ENCODE data around the gene SMARCD2.
A peak's percentile ranks its signal among the peaks of the same experiment; 100 is the strongest.
"Not testable (repeated sequence)": the region's sequence is repeated elsewhere in the genome, so short reads cannot be mapped to it uniquely, and the experiment has no call there.

The SMARCD2 gene

DNA sequence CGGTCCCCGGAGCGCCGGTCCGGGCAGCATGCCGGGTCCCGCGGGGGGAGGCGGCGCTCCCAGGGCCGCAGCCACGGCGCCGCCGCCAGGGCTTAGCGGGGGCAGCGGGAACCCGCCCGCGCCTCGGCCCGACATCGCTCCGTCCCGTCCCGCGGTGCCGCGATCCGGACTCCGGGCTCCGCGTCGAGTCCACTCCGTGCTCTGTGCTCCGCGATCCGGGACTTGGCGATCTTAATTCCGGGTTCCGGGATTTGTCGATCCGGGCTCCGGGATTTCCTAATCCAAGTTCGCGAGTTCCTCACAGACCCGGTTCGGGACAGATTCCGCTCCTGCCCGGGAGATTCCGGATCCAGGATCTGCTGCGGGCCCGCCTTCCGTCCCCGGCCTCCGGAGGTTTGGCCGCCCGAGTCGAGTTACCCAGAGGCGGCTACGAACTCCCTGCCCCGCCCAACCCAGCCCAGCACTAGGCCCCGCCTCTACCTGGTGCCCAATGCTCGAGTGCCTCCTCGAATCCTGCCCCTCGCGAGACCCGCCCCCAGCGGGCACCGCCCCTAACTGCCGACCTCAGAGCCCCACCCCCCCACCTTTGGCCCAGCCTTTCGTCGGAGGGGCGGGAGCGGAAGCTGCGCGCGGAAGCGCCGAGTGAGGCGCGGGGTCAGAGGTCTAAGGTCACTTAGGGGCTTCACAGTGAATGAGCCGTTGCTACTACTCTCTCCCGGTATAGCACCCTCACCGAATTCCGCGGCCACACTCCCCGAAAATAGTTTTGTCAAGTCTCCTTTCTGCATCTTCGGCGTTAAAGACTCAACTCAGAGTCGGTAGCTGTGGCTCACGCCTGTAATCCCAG lies at the start of gene SMARCD2:
SMARCD2 (minus strand) TSS at position 146 of the 847 bp plus-strand sequence; CDS start at position 135, 11 bp downstream.
- no peaks in the 10 kb centered on the region for H3K27me3 Mint-ChIP-seq
- H3K9me3 Mint-ChIP-seq: no peaks in the 10 kb centered on the region
- peak; percentile 97 for DNase-seq
- peak within 1 kb of the TSS; percentile 96 to 97 for H3K4me3 Mint-ChIP-seq
- peaks cover 26 to 54% of the 10 kb centered on the region in 2 donors for H3K4me1 Mint-ChIP-seq
- H3K36me3 Mint-ChIP-seq: peaks cover 5 to 10% of the 10 kb centered on the region in 2 donors
- H3K27ac Mint-ChIP-seq: peak within 1 kb of the TSS; percentile 98
- ATAC-seq (replicated peaks): peak; percentile 85 to 89

DNA sequence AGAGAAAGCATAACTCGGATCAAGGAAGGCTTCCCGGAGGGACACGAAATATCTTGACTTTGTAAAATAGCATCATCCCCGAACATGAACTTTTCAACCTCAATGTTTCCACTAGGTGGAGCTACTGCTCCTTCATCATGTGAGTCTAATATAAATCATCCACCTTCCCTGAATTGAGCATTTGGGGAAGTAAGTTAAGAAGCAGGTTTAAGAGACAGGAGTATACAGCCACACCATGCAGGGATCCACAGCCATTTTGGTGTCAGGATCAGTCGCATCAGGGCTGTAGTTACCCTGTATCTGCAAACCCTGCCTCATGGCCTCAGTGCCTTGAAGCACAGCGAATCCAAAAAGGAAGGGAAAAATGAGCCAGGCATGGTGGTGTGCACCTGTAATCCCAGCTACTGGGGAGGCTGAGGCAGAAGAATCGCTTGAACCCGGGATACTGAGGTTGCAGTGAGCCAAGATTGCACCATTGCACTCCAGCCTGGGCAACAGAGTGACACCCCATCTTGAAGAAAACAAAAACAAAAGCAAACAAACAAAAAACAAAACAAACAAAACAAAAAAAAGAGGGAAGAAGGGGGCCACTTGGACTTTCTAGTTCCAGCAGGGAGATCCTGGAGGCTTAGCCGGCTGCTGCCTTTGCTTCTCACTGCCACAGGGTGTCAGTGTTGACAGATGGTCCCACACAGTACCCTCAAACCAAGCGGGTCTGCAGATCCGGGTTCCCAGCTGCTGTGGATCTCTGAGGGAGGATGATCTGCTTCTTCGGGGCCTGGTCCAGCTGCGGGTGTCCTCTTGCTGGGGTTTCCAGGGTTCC lies 46.8 kb upstream of the SMARCD2 start:
- not testable (repeated sequence) for H3K36me3 Mint-ChIP-seq, DNase-seq, H3K9me3 Mint-ChIP-seq, H3K27me3 Mint-ChIP-seq, H3K4me3 Mint-ChIP-seq
- H3K27ac Mint-ChIP-seq: peak overlapping the region; percentile 22
- ATAC-seq (replicated peaks): peak; percentile 86 to 87
- peaks cover 9 to 21% of the 10 kb centered on the region in 2 donors for H3K4me1 Mint-ChIP-seq

- H3K9me3 Mint-ChIP-seq; ATAC-seq (replicated peaks); H3K27ac Mint-ChIP-seq; H3K4me3 Mint-ChIP-seq; DNase-seq; H3K36me3 Mint-ChIP-seq: not testable (repeated sequence)
- Mint-ChIP-seq H3K4me1 (peaks cover 13 to 30% of the 10 kb centered on the region in 2 donors), H3K27me3 (peaks cover 5 to 12% of the 10 kb centered on the region in 2 donors)
Measured at GRCh38 chr17:63885119-63885518, 42.6 kb upstream of the SMARCD2 start.

- not testable (repeated sequence) for H3K36me3 Mint-ChIP-seq; DNase-seq; H3K27ac Mint-ChIP-seq; H3K9me3 Mint-ChIP-seq; ATAC-seq (replicated peaks); H3K4me3 Mint-ChIP-seq
- H3K27me3 Mint-ChIP-seq: peaks cover 5 to 12% of the 10 kb centered on the region in 2 donors
- peaks cover 11 to 25% of the 10 kb centered on the region in 2 donors for H3K4me1 Mint-ChIP-seq
Measured at GRCh38 chr17:63882626-63883126, 40.2 kb upstream of the SMARCD2 start.

DNA sequence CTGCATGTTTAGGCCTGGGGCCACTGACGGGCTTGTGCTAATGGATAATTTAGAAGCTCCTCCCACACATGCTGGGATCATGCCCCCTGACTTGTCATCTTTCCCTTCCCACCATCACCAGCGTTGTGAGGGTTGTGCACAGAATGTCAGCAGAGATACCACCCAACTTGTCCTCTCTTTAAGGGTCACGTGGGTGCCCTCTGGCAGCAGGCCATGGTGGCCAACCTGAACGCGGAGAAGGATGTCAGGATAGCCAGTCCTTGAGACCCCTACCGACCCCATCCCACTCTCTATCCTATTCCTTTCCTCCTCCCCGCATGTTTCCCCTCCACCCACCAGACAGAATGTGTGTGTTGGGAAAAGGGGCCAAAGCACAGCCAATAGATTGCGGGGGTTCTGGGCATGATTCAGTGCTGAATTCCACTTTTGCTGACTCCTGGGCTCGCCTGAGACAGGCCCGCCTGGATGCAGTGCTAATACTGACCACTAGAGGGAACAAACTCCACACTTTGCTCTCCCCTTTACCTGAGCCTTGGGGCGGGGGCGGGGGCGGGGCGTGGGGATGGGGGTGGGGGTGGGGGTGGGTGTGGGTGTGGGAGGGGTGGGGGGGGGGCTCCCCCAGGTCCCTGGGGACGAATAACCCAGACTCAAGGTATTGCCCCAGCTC lies 39.6 kb upstream of the SMARCD2 start, which contains the start of gene GH2:
GH2 (minus strand) TSS at position 10 of the 667 bp plus-strand sequence. CDS start 143 bp downstream, outside the sequence.
- Mint-ChIP-seq H3K36me3 (peaks cover 0 to 2% of the 10 kb centered on the region in 2 donors), H3K9me3 (no peaks in the 10 kb centered on the region), H3K4me1 (peaks cover 11 to 25% of the 10 kb centered on the region in 2 donors), H3K4me3 (no peak within 1 kb of the TSS), H3K27me3 (peaks cover 5 to 12% of the 10 kb centered on the region in 2 donors), H3K27ac (no peak within 1 kb of the TSS)
- DNase-seq: peak; percentile 52
- ATAC-seq (replicated peaks): peak; percentile 82 to 87

DNA sequence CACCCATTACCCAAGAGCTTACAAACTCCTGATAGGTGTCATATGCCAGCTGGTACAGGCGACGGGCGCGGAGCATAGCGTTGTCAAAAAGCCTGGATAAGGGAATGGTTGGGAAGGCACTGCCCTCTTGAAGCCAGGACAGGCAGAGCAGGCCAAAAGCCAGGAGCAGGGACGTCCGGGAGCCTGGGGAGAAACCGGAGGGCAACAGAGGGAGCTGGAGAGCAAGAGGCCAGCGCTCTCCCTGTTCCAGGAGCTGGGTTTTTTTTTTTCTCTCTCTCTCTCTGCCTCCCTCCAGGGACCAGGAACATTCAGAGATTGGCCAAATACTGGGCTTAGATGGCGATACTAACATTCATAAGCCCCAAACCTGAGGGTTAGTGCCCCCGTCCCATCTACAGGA lies 38.9 kb upstream of the SMARCD2 start:
- H3K27ac Mint-ChIP-seq; H3K9me3 Mint-ChIP-seq; H3K4me3 Mint-ChIP-seq; H3K36me3 Mint-ChIP-seq; ATAC-seq (replicated peaks); DNase-seq: not testable (repeated sequence)
- Mint-ChIP-seq H3K4me1 (peaks cover 11 to 25% of the 10 kb centered on the region in 2 donors), H3K27me3 (peaks cover 5 to 12% of the 10 kb centered on the region in 2 donors)

GRCh38 chr17:63880706-63881105 lies 38.2 kb upstream of the SMARCD2 start:
- ATAC-seq (replicated peaks) (no peak), DNase-seq (no peak)
- Mint-ChIP-seq H3K36me3 (peaks cover 0 to 2% of the 10 kb centered on the region in 2 donors), H3K27ac (no peak overlapping the region), H3K4me3 (no peak overlapping the region), H3K27me3 (peaks cover 5 to 13% of the 10 kb centered on the region in 2 donors), H3K4me1 (peaks cover 11 to 25% of the 10 kb centered on the region in 2 donors), H3K9me3 (no peaks in the 10 kb centered on the region)

DNA sequence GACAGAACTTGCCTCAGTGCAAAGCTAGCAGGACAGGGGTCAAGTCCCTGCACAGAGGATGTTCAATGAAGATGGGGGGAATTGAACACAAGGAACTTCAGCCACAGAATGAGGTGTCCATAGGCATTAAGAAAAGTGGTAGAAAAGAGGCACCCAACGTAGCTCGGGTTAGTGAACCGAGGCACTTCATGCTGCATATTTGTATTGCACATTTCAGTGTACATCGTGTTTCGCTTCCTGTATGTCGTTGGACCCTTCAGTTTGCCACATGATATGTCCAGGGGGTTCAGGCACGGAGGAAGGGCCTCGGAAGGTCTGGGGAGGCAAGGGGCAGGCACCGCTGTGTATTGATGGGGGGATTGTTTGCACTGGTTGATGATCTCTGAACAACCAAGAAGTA lies 35.9 kb upstream of the SMARCD2 start:
- not testable (repeated sequence) for H3K9me3 Mint-ChIP-seq
- peaks cover 11% of the 10 kb centered on the region in 2 donors for H3K4me1 Mint-ChIP-seq

DNA sequence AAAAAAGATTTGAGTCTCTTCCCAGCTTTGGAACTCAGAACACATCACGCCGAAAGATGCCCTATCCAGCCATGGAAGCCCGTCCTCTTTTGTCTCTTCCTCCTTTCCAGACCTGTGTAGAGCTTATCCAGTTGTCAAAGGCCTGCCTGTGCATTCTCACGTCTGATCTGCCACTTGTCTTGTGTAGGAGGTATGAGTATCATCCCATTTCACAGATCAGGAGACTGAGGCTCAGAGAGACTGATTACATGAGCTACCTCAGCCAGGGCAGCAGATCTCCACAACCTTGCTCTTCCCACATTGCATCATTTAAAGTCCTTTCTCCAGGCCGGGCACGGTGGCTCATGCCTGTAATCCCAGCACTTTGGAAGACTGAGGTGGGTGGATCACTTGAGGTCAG lies 32.2 kb upstream of the SMARCD2 start:
- not testable (repeated sequence) for H3K27me3 Mint-ChIP-seq; H3K36me3 Mint-ChIP-seq; H3K27ac Mint-ChIP-seq; DNase-seq; H3K9me3 Mint-ChIP-seq; H3K4me1 Mint-ChIP-seq; H3K4me3 Mint-ChIP-seq; ATAC-seq (replicated peaks)

More for the DNA sequence above, 35.9 kb upstream of the SMARCD2 start:
- H3K27me3 Mint-ChIP-seq: peaks cover 13% of the 10 kb centered on the region in 2 donors
- not testable (repeated sequence) for H3K27ac Mint-ChIP-seq, H3K36me3 Mint-ChIP-seq, H3K4me3 Mint-ChIP-seq, DNase-seq
- ATAC-seq (replicated peaks): peak in 1 of 2 donors; percentile 27

DNA sequence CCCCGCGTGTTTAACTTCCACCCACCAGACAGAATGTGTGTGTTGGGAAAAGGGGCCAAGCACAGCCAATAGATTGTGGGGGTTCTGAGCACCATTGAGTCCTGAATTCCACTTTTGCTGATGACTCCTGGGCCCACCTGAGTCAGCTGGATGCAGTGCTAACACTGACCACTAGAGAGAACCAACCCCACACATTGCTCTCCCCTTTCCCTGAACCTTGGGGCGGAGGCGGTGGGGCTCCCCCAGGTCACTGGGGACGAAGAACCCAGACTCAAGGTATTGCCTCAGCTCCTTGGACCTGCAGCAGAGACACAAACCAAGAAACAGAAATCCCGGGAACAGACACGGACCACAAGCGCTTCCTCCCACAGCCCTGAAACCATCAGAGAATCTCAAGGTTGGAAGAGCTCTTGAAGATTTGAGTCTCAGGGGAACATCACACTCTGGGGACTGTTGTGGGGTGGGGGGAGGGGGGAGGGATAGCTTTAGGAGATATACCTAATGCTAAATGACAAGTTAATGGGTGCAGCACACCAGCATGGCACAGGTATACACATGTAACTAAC lies 31.7 kb upstream of the SMARCD2 start:
- ATAC-seq (replicated peaks): peak; percentile 52 to 75
- not testable (repeated sequence) for H3K4me1 Mint-ChIP-seq, DNase-seq, H3K4me3 Mint-ChIP-seq, H3K36me3 Mint-ChIP-seq, H3K27me3 Mint-ChIP-seq, H3K9me3 Mint-ChIP-seq, H3K27ac Mint-ChIP-seq

DNA sequence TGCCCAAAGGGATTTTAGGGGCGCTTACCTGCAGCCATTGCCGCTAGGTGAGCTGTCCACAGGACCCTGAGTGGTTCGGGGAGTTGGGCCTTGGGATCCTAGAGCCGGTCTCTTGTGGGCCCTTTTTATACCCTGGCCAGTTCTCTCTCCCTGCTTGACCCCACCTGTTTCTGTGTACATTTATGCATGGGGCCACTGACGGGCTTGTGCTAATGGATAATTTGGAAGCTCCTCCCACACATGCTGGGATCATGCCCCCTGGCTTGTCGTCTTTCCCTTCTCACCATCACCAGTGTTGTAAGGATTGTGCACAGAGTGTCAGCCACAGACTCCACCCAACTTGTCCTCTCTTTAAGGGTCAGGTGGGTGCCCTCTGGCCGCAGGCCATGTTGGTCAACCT lies 31.1 kb upstream of the SMARCD2 start, which contains the start of gene CSH2:
CSH2 (minus strand) TSS at position 101 of the 400 bp plus-strand sequence; CDS start at position 38, 63 bp downstream.
- H3K9me3 Mint-ChIP-seq; H3K4me3 Mint-ChIP-seq; H3K36me3 Mint-ChIP-seq; ATAC-seq (replicated peaks); H3K27me3 Mint-ChIP-seq; DNase-seq; H3K4me1 Mint-ChIP-seq; H3K27ac Mint-ChIP-seq: not testable (repeated sequence)

GRCh38 chr17:63871646-63872365 lies 29.3 kb upstream of the SMARCD2 start:
- H3K9me3 Mint-ChIP-seq; H3K27ac Mint-ChIP-seq; DNase-seq; H3K36me3 Mint-ChIP-seq; ATAC-seq (replicated peaks); H3K4me3 Mint-ChIP-seq; H3K27me3 Mint-ChIP-seq; H3K4me1 Mint-ChIP-seq: not testable (repeated sequence)

DNA sequence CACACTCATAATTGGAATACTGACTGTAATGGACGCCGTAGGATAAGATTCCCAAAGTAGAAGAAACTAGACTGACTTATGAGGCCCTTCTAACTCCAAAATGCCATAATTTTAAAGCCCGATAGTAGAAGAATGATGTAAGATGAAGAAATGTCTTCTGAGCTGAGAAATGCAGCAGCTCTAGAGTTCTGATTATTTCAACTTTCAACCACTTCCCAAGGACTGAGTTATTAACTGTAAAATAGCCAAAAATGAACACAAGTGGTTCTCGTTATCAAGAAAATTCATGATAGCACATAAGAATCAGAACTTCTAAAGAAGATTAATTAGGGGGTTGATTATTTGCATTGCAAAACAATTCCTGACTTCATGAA lies 27.8 kb upstream of the SMARCD2 start:
- H3K27ac Mint-ChIP-seq; H3K36me3 Mint-ChIP-seq; H3K9me3 Mint-ChIP-seq; H3K4me3 Mint-ChIP-seq; H3K4me1 Mint-ChIP-seq; ATAC-seq (replicated peaks); DNase-seq; H3K27me3 Mint-ChIP-seq: not testable (repeated sequence)

All from stimulated activated naive B cell treated with anti-CD40 and anti-IgM and Interleukin-4, amounts not matched to agents 10 μg/mL and 1 μg/mL and 100 μg/mL, for 72 hours (primary cell).